VCaP (cell line): ENCODE data around the gene RFX8.

Experiments
- H3K27ac ChIP-seq: fragments of 450-650 bp; 2 replicates; pipeline ENCODE4 v1.5.1; 2017
- CTCF ChIP-seq: fragments of 450-650 bp; conservative IDR thresholded peaks from 2 replicates; pipeline ENCODE4 v1.5.1; 2017; ENCODE audit warnings: mild to moderate bottlenecking, moderate library complexity

Gene RFX8

GRCh38 chr2:101435001-101435862 lies 39.7 kb downstream of the RFX8 start:
- no peak for TF ChIP-seq CTCF
- H3K27ac ChIP-seq, result no peak overlapping the region

- H3K27ac ChIP-seq, result no peak overlapping the region
- TF ChIP-seq CTCF, result no peak
These were observed 41.4 kb downstream of the RFX8 start for GRCh38 chr2:101433465-101433864.

GRCh38 chr2:101432411-101433181 lies 42.3 kb downstream of the RFX8 start:
- H3K27ac ChIP-seq, result no peak overlapping the region
- TF ChIP-seq CTCF, result no peak

GRCh38 chr2:101431486-101431885 lies 43.4 kb downstream of the RFX8 start:
- H3K27ac ChIP-seq, result no peak overlapping the region
- no peak for TF ChIP-seq CTCF

GRCh38 chr2:101430156-101430555 lies 44.8 kb downstream of the RFX8 start:
- no peak overlapping the region for H3K27ac ChIP-seq
- TF ChIP-seq CTCF, result no peak

- no peak overlapping the region for H3K27ac ChIP-seq
- no peak for TF ChIP-seq CTCF
These were observed 45.5 kb downstream of the RFX8 start for GRCh38 chr2:101429453-101429852.

- TF ChIP-seq CTCF, result no peak
These were observed 46.3 kb downstream of the RFX8 start for GRCh38 chr2:101428422-101429176.

More at GRCh38 chr2:101428422-101429176, 46.3 kb downstream of the RFX8 start:
- H3K27ac ChIP-seq, result no peak overlapping the region
